Stimulated activated CD4-positive, alpha-beta T cell treated with anti-CD3 and anti-CD28 coated beads, Interleukin-1b, Interleukin-23, amount 100 ng/mL, for 48 hours (primary cell): ENCODE measurements around the gene PTPRS.
"Not testable (repeated sequence)": the region's sequence is repeated elsewhere in the genome, so short reads cannot be mapped to it uniquely, and the experiment has no call there.

Experiments used
- DNase-seq: peaks from one replicate; pipeline ENCODE4 v3.0.0-alpha.2; 2020

The PTPRS gene

DNA sequence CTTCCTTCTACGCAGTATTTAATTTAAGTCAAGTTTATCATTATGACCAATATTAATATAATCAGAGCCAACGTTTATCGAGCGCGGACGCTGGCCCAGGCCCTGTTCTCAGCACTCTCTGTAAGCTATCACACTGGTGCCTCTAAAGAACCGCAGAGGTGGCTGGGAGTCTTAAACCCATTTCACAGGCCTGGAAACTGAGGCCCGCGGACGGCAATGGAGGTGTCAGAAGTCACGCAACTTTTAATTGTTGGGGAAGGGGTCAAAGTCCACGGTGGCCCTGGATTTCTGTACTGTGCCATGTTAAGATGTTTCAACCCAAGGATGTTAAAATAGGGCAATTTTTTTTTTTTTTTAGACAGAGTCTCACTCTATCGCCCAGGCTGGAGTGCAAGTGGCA lies 8.8 kb downstream of the PTPRS start:
- DNase-seq, result no peak

DNA sequence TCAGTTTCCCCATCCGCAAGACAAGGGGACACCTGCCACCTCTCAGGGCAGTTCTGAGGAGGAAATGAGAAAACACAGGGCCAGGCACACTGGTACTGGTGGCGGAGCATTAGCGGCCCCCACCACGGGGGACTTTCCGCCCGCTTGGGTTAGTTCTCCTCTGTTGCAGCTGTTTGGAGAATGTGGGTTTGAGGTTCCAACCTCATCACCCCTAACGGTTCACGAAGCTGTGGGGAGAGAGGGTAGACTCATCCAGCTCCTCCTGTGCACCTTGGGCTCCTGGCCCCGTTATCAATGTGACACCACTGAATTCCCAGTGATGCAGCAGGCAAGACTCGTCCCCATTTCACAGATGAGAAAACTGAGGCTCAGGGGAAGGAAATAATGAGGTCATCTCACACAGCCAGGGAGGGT lies 10.3 kb downstream of the PTPRS start:
- DNase-seq, result no peak

DNA sequence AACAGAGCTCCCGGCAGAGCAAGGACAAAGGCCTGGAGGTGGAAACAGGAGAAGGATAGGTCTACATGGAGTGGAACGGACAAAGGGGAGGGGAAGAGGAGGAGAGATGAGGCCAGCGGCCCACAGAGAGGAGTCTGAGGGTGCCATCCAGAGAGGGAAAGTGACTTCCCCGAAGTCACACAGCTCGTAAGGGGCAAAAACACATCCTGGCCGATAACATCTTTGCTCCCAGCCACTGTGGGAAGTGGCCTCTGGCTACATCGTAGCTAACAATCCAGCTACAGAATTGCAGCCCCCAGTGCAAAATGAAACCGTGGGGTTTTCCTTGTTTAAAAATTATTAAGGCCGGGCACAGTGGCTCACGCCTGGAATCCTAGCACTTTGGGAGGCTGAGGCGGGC lies 11.5 kb downstream of the PTPRS start:
- DNase-seq, result no peak

DNA sequence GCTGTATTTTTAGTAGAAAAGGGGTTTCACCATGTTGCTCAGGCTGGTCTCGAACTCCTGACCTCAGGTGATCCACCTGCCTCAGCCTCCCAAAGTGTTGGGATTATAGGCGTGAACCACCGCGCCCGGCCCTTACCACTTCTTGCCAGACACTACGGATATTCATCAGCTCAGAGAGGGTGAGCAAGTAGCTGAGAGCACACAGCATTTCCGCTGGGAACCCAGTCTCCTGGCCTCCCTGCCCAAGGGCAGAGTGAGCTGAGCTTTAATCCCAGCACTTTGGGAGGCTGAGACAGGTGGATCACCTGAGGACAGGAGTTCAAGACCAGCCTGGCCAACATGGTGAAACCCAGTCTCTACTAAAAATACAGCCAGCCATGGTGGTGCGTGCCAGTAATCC lies 12.2 kb downstream of the PTPRS start:
- not testable (repeated sequence) for DNase-seq

DNA sequence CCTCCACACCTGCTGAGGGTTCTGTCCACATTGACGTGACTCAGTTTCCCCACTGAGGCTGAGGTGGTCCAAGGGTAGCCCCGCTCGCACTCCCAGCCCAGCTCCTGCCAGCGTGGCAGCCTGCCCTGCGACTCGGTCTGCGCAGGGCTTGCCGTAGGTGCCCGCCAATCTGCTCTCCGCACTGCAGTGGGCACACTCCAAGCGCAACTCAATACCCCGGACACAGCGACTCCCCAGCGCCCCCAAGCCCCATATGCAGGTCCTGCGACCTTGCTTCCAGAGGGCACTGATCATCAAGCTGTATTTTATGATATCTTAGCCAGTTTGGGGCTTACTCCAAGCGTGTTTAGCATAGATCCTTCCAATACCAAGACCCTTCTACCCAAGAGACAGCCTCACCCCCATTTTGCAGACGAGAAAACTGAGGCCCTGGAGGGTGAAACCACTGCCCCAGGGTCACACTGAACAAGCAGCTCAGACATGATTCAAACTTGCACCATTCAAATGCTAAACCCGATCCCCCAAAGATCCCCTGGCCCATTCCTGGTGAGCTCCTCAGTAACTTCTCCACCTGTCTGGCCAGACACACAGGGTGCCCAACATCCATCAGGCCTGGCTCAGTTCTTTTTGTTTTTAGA lies 13.5 kb downstream of the PTPRS start:
- no peak for DNase-seq

DNA sequence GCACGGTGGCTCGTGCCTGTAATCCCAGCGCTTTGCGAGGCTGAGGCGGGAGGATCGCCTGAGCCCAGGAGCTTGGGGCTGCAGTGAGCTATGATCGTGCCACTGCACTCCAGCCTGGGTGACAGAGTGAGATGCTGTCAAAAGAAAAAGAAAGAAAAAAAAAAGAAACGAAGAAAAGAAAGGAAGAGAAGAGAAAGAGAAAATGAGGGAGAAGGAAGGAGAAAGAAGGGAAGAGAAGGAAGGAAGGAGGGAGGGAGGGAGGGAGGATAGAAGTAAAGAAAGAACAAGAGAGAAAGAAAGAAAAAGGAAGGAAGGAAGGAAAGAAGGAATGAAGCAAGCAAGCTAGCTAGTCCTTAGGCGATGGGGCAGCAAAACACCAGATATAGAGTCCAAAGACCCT lies 14.1 kb downstream of the PTPRS start:
- DNase-seq, result no peak

DNA sequence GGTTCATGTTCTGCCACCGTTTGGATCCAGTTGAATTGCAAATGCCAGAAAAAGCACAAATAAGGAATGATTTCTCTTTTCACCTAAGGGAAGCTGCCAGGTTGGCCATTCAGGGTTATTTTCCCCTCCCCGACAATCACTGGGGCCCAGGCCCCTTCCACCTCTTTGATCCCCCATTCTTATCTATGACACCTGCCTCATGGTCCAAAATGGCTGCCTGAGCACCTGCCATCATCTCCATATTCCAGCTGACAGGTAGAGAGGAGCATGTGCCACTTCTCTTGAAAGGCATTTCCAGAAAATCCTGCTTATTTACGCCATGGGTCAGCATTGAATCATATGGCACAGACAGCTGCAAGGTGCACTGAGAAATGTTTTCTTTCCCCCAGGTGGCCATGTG lies 15.7 kb downstream of the PTPRS start:
- DNase-seq, result no peak

DNA sequence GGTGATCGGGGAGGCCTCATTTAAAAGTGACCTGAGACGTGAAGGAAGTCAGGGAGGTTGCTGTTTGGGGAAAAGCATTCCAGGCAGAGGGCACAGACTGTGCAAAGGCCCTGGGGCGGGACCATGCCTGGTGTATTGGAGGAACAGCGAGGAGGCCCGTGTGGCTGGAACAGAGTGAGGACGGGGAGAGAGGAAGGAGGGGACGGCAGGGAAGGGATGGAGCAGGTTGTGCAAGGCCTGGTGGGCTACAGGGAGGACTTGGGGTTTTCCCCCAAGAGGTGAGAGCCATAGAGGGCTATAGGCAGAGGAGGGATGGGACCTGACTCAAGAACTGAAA lies 17.2 kb downstream of the PTPRS start:
- DNase-seq, result no peak

DNA sequence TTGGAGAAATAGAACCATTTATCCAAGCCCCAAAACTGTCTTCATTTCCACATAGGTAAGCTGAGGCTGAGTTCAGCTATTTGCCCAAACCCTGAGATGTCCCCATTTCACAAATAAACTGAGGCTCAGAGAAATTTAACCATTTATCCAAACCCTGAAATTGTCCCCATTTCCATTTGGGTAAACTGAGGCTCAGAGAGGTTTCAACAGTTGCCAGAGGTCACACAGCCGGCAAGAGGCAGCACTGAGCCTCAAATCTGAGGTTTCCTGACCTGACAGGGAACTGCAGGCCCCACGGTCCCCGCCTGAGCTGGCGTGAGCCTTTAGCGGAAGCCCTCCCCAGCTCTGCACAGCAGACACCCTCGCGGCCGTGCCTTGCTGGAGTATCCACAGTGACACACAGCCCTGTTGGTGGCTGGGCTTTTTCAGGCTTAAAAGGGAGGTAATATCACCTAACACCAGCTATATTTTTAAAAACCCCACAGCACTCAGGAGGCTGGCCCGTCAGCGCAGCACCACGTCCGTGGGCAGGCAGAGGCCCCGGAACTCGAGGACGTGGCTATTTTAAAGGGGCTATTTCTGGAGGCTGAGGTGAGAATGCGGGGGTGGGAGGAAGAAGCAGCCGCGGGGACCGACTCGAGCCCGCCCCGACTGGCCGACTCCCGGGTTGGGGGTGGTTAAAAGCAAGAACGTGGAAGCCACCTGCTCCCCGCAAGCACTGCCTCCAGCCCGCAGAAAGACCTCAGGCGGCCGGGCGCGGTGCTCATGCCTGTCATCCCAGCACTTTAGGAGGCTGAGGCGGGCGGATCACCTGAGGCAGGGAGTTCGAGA lies 18.5 kb downstream of the PTPRS start:
- DNase-seq, result peak; percentile 16

DNA sequence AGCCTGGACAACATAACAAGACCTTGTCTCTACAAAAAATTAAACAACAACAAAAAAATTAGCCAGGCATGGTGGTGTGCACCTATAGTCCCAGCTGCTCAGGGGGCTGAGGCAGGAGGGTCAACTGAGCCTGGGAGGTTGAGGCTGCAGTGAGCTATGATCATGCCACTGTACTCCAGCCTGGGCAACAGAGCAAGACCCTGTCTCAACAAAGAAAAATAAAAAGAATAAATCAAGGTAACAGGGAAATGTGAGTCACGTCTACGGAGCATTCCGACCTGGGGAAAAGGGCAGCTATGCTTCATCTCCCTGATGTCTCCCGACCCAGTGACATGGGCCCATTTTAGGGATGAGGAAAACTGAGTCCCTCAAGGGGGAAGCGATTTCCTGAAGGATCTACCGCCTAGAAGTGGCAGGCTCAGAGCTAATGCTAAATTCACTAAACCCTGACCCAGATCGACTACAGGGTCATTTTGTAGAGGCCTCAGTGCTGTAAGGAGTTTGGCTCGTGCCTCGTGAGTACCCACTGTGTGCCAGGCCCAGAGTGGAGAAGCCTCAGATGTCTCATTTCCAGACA lies 19.5 kb downstream of the PTPRS start:
- DNase-seq, result no peak

DNA sequence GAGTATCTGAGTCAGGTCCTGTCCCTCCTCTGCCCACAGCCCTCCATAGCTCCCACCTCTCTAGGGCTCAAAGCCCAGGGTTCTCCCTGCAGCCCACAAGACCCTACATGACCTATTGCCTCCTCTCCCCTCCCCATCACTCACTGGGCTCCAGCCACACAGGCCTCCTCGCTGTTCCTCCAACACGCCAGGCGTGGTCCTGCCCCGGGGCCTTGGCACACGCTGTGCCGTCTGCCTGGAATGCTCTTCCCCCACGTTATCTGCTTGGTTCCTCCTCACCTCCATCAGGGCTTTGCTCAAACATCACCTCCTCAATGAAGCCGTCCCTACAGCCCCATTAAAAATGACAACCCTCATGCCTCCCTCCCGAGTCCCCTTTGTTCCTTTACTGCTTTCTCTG lies 21.1 kb downstream of the PTPRS start:
- no peak for DNase-seq

DNA sequence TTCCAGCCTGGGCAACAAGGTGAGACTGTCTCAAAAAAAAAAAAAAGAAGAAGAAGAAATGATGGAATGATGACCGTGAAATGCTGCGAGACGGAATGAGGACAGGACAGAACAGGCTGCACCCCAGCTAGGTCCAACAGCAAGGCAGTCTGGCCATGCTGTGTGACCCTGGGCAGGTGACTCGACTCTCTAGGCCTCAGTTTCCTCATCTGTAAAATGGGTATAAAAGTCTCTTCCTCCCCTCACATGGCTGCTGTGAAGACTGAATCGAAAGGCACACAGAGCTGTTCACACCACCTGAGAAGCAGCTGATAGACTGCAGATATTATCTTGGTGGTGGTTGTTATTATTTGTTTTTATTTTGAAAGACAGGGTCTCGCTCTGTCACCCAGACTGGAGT lies 22.3 kb downstream of the PTPRS start:
- DNase-seq, result no peak

DNA sequence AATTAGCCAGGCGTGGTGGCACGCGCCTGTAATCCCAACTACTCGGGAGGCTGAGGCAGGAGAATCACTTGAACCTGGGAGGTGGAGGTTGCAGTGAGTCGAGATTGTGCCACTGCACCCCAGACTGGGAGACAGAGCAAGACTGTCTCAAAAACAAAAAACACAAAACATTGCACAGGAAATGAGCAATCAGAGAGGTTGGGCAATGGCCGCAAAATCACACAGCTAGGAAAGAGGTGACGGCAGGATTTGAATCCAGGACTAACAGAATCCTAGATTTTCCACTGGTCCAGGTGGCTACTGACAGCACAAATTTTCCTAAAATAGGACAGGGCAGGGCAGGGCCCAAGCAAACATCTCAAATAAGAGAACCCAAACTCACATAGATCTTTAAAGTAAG lies 23.3 kb downstream of the PTPRS start:
- DNase-seq, result no peak

DNA sequence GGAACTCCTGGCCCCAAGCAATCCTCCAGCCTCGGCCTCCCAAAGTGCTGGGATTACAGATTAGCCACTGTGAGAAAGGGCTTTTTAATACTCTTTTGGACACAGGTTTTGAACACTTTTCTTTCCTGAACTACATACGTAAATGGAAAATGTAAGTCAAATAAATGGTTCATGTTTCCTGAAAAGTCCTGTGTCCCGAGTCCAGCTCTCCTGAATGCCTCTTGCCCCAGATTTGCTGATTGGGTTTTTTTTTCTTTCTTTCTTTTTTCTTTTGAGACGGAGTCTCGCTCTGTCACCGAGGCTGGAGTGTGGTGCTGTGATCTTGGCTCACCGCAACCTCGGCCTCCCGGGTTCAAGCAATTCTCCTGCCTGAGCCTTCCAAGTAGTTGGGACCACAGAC lies 24.5 kb downstream of the PTPRS start:
- no peak for DNase-seq

DNA sequence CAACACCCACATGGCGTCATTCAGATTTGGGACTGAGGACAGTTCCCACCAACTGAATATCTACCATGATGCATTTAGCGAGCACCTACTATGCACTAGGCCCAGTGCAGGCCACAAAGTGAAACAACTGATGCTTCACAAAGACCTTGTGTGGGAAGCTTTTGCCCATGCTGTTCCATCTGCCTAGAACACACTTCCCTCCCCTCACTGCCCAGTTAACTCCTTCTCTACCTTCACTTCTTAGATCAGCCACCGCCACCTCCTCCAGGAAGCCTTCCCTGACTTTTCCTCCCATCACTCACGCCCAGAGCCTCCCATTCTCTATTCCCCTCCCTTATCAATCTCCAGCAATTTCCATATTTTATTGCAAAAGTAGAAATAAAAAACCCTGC lies 25.7 kb downstream of the PTPRS start:
- DNase-seq, result no peak

DNA sequence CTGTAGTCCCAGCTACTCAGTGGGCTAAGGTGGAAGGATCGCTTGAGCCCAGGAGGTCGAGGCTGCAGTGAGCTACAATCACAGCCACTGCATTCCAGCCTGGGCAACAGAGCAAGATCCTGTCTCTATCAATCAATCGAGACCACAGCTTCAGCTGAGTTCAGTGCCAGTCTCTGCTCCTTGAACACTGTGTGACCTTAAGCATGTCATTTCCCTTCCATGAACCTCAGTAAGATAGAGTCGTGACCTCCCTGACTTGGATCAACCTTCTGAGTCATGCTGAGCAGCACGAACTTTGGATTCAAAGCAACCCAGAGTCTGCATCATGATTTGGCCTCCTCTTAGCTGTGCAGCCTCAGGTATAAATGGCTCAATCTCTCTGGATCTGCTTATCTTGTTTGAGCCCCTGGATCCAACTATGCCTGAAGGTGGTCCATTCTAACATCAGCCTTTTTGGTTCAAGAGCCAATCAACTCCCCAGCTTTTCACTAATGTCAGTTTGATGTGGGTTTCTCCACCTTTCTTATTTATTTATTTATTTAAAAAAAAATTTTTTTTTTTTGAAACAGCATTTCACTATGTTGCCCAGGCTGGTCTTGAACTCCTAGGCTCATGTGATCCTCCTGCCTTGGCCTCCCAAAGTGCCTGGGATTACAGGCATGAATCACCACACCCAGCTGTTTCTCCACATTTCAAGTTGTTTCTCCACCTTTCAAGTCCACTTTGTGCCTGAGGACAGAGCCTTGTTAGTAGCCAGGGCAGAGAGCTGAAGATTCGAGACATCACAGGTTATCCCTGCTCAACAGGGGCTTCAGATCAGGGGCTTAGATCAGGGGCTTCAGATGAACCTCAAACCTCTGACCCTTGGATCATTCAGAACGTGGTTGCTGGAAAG lies 26.4 kb downstream of the PTPRS start:
- DNase-seq, result no peak

DNA sequence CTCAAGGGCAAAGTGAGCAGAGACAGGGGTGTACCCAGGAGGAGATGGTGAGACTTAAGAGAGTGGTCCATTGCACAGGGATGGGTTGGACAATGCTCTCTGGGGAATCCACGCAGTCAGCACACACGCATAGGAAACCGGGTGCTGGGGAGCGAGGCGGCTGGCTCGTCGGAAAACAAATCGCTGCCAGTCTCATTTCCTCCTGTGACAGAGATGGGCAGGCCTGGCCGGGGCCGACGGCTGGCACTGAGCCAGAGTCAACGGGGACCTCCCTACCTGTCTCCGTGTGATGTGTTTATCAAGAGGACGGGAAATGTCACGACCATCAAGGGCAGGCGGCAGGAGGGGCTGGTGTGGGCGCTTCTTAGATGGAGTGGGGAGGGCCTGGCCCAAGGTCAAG lies 27.3 kb downstream of the PTPRS start:
- DNase-seq, result no peak

DNA sequence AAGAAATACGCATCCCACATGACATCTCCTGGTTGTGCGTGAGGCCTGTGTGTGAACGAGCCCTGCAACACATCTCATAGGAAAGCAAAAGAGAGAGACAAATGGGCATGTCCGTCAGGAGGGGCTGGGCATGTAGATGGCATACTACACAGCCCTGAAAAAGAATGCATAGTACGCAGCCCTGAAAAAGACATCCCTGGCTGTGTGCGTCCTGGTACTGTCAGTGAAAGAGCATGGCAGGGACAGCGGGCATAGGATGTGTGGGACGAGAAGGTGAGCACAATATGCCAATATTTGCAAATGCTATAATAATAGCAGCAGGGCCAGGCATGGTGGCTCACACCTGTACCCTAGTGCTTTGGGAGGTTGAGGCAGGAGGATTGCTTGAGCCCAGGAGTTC lies 28.6 kb downstream of the PTPRS start:
- DNase-seq, result no peak

DNA sequence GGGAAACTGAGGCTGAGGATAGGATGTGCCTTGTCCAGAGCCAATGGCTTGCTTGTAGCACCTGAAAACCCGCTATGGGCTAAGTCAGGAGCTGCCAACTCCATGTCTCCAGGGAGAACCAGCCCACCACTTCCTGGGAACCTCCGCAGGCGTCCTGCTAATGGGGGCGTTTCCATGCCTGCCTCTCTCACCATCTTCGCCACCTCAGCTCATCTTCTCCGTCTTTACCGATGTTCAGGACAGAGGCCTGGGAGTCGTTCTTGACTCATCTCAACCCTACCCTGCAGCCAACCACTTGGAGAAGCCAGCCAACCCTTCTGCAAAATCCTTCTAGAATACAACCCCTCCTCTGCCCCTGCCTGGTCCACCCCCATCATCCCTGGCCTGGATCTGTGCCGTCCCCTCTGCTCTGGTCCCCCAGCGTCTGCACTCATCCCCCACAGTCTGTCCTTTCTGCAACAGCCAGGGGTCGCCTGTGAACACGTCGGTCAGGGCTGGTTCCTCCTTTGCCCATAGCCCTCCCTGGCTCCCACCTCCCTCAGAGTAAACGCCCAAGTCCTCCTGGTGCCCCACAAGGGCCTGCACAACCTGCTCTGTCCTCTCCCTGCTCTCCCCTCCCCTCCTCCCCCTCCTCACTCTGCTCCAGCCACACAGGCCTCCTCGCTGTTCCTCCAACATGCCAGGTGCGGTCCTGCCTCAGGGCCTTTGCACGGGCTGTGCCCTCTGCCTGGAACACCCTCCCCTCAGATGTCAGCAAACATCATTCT lies 31.0 kb downstream of the PTPRS start:
- DNase-seq, result no peak

DNA sequence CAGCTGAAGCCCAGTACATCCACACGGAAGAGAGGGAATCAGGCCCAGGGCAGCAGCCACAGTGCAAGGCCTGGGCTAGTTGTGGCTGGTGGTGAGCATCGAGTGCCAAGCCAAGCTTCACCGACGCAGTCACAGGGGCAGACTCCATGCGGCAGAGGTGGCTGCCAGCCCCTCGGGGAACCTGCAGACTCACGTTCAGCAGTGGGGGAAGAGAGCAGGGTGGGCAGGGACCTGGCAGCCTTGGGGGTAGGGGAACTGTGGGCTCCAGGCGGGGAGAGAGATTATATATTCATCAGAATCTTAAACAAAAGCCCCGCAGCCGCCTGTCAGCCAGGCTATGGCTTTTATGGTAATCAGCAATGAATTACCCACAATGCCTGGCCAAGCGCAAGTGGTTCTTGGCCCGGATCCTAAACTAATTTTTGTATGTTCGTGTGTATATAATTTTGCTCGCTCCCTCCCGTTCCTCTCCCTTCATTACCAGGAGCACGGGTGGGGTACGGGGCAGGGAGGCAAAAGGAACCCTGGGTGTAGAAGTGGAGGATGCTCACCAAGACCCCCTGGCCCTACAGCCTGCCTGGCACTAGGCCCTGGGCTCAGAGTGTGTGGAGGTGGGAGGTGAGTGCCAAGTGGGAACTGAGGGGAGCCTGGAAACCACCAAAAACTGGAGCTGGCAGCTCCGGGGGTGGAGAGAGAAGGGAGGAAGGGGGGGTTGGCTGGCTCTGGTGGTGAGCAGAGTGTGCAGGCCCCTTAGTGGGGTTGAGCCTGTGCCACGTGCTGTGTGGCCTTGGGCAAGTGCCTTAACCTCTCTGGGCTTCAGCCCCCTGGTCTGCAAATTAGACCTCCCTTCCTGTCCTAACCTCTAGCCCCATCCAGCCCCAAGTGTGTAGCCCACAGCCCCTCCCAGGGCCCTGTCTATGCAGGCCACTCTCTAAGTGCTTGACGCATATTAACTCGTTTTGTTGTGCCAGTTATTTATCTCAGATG lies 31.9 kb downstream of the PTPRS start:
- no peak for DNase-seq

DNA sequence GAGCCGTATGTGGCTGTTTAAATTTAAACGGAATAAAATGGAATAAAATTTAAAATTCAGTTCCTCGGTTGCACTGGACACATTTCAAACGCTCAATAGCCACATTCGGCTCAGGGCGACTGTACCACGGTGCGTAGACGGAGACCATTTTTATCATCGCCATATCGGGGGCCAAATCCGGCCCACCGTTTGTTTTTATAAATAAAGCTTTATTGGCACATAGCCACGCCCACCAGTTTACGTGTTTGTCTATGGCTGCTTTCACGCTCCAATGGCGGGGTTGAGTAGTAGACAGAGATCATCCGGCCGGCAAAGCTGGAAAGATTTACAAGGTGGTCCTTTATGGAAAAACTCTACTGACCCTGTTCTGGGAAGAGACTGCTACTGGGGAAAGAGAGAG lies 33.0 kb downstream of the PTPRS start:
- DNase-seq, result no peak
